H7 (cell line): ENCODE results near the gene LPO. TPM values are rescaled to one million over a fixed set of nuclear protein-coding genes. Genes with fewer than 3 reads are reported as not detected.

ENCODE experiments used
- DNase-seq: peaks from one replicate; pipeline ENCODE4 v3.0.0; 2012
- H3K27me3 ChIP-seq: 2 replicates; pipeline ENCODE4 v1.6.0; 2011; ENCODE audit warnings: mild to moderate bottlenecking, low read length; ENCODE audit not compliant: control insufficient read depth, insufficient read depth
- H3K36me3 ChIP-seq: replicated peaks from 2 replicates; pipeline ENCODE4 v1.5.1; 2011; ENCODE audit warnings: low read length; ENCODE audit not compliant: control insufficient read depth, insufficient read depth
- H3K4me3 ChIP-seq: 2 replicates; pipeline ENCODE4 v1.5.1; 2011; ENCODE audit warnings: low read depth, mild to moderate bottlenecking, control low read depth, low read length, moderate library complexity; ENCODE audit not compliant: insufficient read depth
- total RNA-seq: library from RNA; depleted of rRNA; stranded (reverse); fragments of >200 nt; shearing (Covaris generic); gene quantifications from 2 replicates; pipeline ENCODE4 v1.2.3, GENCODE V29; 2014

The LPO gene
- total RNA-seq, 1 experiment from 2014 or later = not detected

GRCh38 chr17:58272367-58273280 is 34.2 kb downstream of the LPO start:
- H3K36me3 ChIP-seq = no peaks in the 10 kb centered on the region
- no peak overlapping the region for H3K4me3 ChIP-seq
- peak; percentile 13 for DNase-seq
- peaks cover 1% of the 10 kb centered on the region; the same call in 1 of the 2 replicates for H3K27me3 ChIP-seq

GRCh38 chr17:58273453-58274104 is 35.2 kb downstream of the LPO start:
- peak; percentile 17 for DNase-seq
- no peaks in the 10 kb centered on the region for H3K36me3 ChIP-seq
- peaks cover 3% of the 10 kb centered on the region; the same call in 1 of the 2 replicates for H3K27me3 ChIP-seq
- no peak overlapping the region for H3K4me3 ChIP-seq

GRCh38 chr17:58275417-58275816 is 37.0 kb downstream of the LPO start:
- peak; percentile 16 for DNase-seq
- H3K4me3 ChIP-seq = no peak overlapping the region
- H3K36me3 ChIP-seq = no peaks in the 10 kb centered on the region
- peaks cover 18% of the 10 kb centered on the region for H3K27me3 ChIP-seq

- peak; percentile 62 for DNase-seq
- peaks cover 18% of the 10 kb centered on the region for H3K27me3 ChIP-seq
- H3K36me3 ChIP-seq = no peaks in the 10 kb centered on the region
- no peak overlapping the region for H3K4me3 ChIP-seq
These were observed 38.0 kb downstream of the LPO start for GRCh38 chr17:58276423-58276822.

DNA sequence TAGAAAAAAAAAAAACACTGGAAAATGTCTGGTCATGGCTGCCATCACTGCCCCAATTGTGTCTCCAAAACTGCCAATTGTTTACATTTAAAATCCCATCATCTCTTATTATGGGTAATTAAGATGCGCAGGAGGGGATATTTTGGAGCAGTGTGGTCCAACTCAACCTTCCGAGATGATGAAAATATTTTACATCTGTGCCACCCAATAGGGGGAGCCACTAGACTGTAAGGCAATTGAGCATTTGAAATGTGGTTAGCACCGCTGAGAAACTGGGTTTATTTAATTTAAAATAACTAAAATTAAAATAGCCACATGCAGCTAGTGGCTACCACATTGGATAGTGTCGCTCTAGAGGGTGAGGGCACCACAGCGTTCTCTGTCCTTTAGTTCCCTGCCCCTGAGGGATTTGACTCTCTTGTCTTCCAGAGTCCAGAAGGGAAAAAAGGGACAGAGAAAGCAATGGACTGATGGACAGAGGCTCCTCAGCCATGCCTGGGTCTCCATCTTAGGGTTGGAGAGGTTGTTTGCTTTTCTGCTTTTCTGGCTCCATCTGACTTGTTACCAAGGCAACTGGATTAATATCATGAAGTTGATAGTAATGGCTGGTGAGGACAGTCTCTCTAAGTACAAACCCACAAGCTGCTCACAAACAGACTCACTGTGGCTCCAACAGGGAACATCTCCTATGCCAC is 38.9 kb downstream of the LPO start:
- no peak overlapping the region for H3K4me3 ChIP-seq
- H3K27me3 ChIP-seq = peaks cover 18% of the 10 kb centered on the region
- no peaks in the 10 kb centered on the region for H3K36me3 ChIP-seq
- DNase-seq = peak; percentile 73

DNA sequence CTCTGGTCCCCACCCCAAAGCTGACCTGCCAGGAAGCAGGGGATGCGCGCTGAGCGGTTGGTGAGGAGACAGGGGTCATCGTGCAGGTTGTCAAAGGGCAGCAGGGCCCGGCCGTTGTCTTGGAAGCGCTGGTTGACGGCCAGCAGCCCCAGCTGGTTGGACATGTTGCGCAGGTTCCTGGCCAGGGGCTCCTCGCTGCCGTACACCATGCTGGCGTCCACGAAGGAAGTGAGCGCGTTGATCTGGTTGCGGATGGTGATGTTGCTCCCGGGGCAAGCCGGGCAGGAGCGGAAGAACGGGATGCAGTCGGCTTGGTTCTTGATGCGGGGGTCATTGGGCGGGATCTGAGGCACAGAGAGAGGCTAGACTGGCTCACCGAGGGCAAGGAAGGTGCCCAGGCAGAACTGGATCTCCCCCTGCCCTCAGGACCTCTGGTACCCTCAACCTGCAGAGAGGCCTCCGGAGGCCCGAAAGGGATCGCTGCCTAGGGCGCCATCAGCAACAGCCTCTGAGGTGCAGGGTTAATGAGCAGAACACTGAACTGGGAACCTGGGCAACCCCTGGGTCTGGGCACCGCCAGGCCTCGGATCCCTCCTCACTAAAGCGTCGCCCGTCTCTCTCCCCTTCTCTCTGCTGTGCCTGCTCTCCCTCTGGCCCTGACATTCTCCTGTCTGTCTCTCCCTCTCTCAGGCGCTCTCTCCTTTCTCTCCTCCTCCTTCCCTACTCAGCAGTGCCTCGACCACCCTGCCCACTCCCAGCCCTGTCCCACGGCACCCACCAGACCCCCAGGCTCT is 39.6 kb downstream of the LPO start:
- Histone ChIP-seq H3K4me3 (no peak overlapping the region), H3K27me3 (peaks cover 18% of the 10 kb centered on the region), H3K36me3 (no peaks in the 10 kb centered on the region)
- DNase-seq = peak; percentile 52

- no peak overlapping the region for H3K4me3 ChIP-seq
- peak; percentile 65 for DNase-seq
These were observed 40.3 kb downstream of the LPO start for GRCh38 chr17:58278661-58279015.

GRCh38 chr17:58279016-58279711 is 40.8 kb downstream of the LPO start:
- H3K27me3 ChIP-seq = peaks cover 18% of the 10 kb centered on the region
- no peak overlapping the region for H3K4me3 ChIP-seq
- H3K36me3 ChIP-seq = no peaks in the 10 kb centered on the region
- DNase-seq = peak; percentile 75

More at GRCh38 chr17:58278661-58279015, 40.3 kb downstream of the LPO start:
- H3K36me3 ChIP-seq = no peaks in the 10 kb centered on the region
- peaks cover 18% of the 10 kb centered on the region for H3K27me3 ChIP-seq

GRCh38 chr17:58279736-58280479 is 41.5 kb downstream of the LPO start:
- H3K4me3 ChIP-seq = no peak overlapping the region
- no peak for DNase-seq
- H3K27me3 ChIP-seq = peaks cover 18% of the 10 kb centered on the region
- no peaks in the 10 kb centered on the region for H3K36me3 ChIP-seq

GRCh38 chr17:58280480-58281217 is 42.3 kb downstream of the LPO start, which contains the start of gene MPO:
TSS of gene MPO (minus strand) at chr17:58280935. CDS start at chr17:58280758, 177 bp downstream.
- H3K27me3 ChIP-seq = peaks cover 18% of the 10 kb centered on the region
- DNase-seq = peak; percentile 22
- H3K4me3 ChIP-seq = no peak within 1 kb of the TSS
- H3K36me3 ChIP-seq = no peaks in the 10 kb centered on the region

DNA sequence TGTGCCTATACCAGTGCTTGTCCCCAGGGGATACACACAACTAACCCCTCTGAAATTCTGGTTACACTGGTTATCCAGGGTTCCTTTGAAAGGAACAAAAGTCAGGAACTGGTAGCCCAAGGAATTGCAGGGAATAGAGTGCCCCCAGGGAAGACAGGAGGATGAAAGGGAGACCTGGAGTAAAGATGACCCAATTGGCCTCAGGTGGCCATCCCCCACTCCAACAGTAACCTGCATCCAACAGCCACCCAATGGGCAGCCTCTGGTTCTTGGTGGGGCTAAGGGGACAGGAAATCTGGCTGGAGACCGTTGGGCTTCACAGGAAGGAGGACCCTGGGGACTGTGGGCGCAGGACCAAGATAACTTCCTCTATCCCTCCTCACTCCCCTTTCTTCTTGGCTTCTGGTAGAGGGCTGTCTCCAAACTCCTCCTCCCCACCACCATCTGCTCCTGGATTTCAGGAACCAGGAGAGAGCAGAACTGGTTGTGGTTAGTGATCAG is 43.2 kb downstream of the LPO start:
- H3K27me3 ChIP-seq = peaks cover 18% of the 10 kb centered on the region
- H3K4me3 ChIP-seq = no peak overlapping the region
- no peaks in the 10 kb centered on the region for H3K36me3 ChIP-seq
- peak; percentile 16 for DNase-seq

- Histone ChIP-seq H3K27me3 (peaks cover 18% of the 10 kb centered on the region), H3K4me3 (no peak overlapping the region), H3K36me3 (no peaks in the 10 kb centered on the region)
- no peak for DNase-seq
These were observed 44.1 kb downstream of the LPO start for GRCh38 chr17:58282442-58282841.
